Amygdala (tissue), 56 donors: ENCODE data around the gene VMP1.

Experiments used
- DNase-seq, 56 donors: peaks; one replicate each; lab custom pipeline; 2025; lab: John Stamatoyannopoulos, UW

VMP1 gene

GRCh38 chr17:59707149-59707970, at the start of gene VMP1, which contains the start of gene PTRH2:
TSS of gene VMP1 (plus strand) at chr17:59707654. CDS start at chr17:59731447, 23,793 bp downstream.
TSS of gene PTRH2 (minus strand) at chr17:59707430. CDS start at chr17:59697978, 9,452 bp downstream.
- DNase-seq = peak; percentile 74 to 99 (median 97)

GRCh38 chr17:59666235-59666634, 41.2 kb upstream of the VMP1 start:
- DNase-seq = no peak

GRCh38 chr17:59668816-59669215, 38.6 kb upstream of the VMP1 start:
- DNase-seq = no peak

GRCh38 chr17:59669411-59669810, 38.0 kb upstream of the VMP1 start:
- DNase-seq = no peak

DNA sequence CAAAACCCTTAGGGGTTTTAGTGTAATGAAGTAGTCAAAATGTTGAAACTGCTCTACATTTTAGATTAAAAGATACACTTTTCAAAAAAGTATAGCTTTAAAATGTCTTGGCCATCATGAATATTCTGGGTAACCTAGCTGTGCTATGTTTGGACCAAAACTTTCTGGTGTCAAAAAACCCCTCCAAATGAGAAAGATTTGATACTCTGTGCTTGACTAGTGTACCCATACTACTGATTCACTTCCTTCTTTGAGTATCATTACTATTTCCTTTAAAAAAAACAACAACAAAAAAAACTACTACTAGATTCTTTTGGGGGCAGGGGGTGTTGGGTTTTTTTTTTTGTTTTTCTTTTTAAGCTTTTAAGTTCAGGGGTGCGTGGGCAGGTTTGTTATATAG, 37.5 kb upstream of the VMP1 start:
- no peak for DNase-seq

- no peak for DNase-seq
Measured at GRCh38 chr17:59671386-59671785, 36.1 kb upstream of the VMP1 start.

GRCh38 chr17:59675231-59675630, 32.2 kb upstream of the VMP1 start:
- no peak for DNase-seq

GRCh38 chr17:59676716-59677115, 30.7 kb upstream of the VMP1 start:
- peak in 2 of 56 donors; percentile 4 to 20 for DNase-seq

- no peak for DNase-seq
Measured at GRCh38 chr17:59678918-59679317, 28.5 kb upstream of the VMP1 start.

- no peak for DNase-seq
Measured at GRCh38 chr17:59680314-59680713, 27.1 kb upstream of the VMP1 start.

GRCh38 chr17:59683283-59683682, 24.2 kb upstream of the VMP1 start:
- no peak for DNase-seq

GRCh38 chr17:59684967-59685366, 22.5 kb upstream of the VMP1 start:
- no peak for DNase-seq

DNA sequence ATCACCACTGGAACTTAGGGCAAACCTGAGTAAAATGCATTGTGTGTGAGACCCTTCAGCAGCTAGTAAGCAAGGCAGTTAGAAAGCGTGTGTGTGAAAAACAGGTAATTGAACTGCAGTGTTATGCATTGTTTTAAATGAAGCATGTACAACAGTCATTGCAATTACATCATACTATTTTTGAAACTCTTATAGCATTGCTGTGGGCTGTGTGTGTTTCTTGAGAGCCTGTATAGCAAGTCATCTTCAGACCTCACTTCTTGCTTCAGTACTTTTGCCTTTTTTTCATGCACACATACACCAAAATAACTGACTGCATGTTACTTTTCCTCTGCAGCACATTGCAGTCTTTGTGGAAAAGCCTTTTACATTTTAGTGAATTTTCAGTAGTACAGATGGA, 19.4 kb upstream of the VMP1 start:
- no peak for DNase-seq

DNA sequence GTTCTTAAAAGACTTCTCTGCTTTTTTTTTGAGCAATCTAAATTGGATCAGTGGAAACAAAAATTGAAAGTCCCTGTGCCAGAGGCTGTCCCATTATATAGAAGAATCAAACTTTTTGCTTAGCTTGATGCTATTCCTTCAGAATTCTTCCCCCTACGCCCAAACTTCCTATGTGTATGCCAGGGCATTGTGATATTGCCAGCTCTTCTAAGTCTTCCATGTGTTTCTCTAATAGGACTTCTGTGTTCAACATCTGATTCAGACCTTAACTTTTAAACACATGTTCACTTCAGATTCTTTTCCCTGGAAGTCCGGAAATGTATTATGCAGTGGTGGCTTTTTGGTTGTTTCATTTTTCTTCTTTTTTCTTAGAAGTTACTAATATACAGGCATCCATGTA, 19.0 kb upstream of the VMP1 start:
- DNase-seq = no peak

DNA sequence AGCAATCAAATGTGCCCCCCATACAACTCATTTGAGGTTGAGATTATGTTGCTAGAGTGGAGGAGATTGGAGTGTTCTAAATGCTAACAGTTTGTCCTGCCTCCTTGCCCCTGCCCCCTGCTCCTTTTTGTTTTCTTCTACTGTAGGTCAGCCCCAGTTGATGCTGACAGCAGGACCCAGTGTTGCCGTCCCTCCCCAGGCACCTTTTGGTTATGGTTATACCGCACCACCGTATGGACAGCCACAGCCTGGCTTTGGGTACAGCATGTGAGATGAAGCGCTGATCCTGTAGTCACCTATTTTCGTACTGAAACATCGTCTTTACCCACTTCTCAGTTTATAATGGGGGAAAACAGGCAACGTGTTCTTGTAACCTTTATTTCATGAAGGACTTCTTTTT, 13.9 kb upstream of the VMP1 start:
- no peak for DNase-seq

- DNase-seq = no peak
Measured at GRCh38 chr17:59694344-59694743, 13.1 kb upstream of the VMP1 start.

DNA sequence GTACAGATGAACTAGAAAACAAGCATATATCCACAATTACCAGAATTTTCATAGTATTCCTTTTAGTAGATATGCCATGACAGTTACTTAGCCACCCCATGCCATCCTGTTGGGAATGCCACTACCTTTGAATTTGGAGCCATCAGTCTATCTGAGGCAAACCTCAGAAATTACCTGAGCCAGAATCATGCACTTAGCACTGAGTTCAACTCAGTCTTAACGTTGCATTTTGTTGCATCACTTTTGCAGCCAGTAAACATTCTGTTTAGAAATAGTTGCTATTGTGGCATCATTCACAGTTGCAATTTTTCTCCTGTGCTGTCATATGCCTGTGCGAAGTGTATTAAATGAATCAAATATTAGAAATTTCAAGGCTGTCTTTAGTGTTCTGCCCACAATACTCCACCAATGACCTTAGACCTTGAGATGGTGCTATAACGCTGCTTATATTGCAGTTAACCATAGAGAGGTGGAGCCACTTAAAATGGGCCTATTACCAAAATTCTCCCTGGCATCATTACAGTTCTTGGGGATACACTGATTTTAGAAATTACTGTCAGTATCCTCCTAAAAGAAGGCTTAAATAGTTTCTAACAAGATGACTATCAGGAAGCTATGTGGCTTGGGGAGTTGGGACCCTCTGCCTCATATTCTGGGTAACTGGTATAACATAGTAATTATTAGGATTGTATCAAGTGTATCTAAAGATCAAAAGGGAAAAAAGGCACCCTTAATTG, 11.3 kb upstream of the VMP1 start:
- DNase-seq = no peak

DNA sequence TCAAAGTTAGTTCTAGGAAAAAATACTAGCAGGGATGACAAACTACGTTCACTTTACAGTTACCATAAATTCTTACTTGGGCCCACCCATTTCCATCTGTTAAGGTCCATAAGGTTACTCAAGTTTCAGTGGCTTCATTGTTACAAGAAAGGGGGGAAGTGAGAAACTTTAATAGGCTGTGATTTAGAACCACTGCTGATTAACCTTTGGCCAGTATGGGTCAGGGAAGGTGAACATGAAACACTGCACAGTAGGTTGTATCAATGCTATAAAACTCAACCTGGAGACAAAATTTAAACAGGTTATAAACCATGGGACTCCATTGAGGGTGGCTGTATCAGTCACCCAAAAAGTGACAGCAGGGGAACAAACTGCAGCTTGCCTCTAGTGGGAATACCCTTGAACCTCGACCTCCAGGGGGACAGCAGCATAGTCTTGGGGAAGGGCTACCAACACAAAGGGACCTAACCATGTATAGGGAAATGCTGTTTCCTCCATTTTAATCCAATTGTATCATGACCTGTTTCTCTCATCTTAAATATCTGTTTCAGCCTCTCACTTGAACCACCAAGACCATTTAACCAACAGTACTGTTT, 10.7 kb upstream of the VMP1 start:
- no peak for DNase-seq

DNA sequence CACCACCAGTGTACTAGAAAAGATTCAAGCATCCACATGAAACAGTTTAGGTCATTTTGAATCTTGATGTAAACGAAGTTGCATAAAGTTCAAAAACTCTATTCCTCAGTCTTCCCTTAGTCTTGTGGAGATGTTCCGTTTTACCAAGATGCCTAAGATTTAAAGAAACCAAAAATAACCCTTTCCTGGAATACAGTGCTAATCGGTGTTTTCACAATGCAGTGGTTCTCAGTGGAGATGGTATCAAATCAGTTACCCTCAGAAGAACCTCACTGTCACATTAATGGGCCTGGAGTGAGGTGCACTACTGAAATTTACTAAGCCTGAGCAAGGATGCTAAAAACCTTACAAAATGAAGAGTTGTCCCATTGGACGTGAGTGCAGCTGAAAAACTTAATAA, 9.3 kb upstream of the VMP1 start:
- DNase-seq = no peak

- no peak for DNase-seq
Measured at GRCh38 chr17:59699218-59699617, 8.2 kb upstream of the VMP1 start.

GRCh38 chr17:59699786-59700185, 7.7 kb upstream of the VMP1 start:
- DNase-seq = no peak
